Osteocyte (in vitro differentiated cells): ENCODE data around the gene ETNK2. TPM values are rescaled to one million over a fixed set of nuclear protein-coding genes. Genes with fewer than 3 reads are reported as not detected.

Source experiments
- DNase-seq: peaks from one replicate; pipeline ENCODE4 v3.0.0; 2021; ENCODE audit warnings: mixed read lengths; ENCODE audit not compliant: unreplicated experiment; ENCODE audit errors: extremely low spot score
- H3K27ac Mint-ChIP-seq: one replicate; pipeline ENCODE4 v1.8.0; 2021; ENCODE audit warnings: mild to moderate bottlenecking, mixed read lengths; ENCODE audit not compliant: unreplicated experiment
- H3K27me3 Mint-ChIP-seq: one replicate; pipeline ENCODE4 v1.8.0; 2021; ENCODE audit warnings: mixed read lengths; ENCODE audit not compliant: unreplicated experiment
- H3K36me3 Mint-ChIP-seq: one replicate; pipeline ENCODE4 v1.8.0; 2021; ENCODE audit warnings: mixed read lengths; ENCODE audit not compliant: unreplicated experiment
- H3K4me1 Mint-ChIP-seq: one replicate; pipeline ENCODE4 v1.8.0; 2021; ENCODE audit warnings: mixed read lengths; ENCODE audit not compliant: unreplicated experiment
- H3K4me3 Mint-ChIP-seq: one replicate; pipeline ENCODE4 v1.8.0; 2021; ENCODE audit warnings: mild to moderate bottlenecking, moderate library complexity, mixed read lengths; ENCODE audit not compliant: unreplicated experiment
- H3K9me3 Mint-ChIP-seq: one replicate; pipeline ENCODE4 v1.8.0; 2021; ENCODE audit warnings: mixed read lengths; ENCODE audit not compliant: unreplicated experiment
- total RNA-seq: library from RNA; stranded (reverse); gene quantifications from 2 replicates; pipeline ENCODE4 v1.2.1, GENCODE V29; 2021
- TF ChIP-seq, protein P1 (sequence below): fragments of 200-600 bp; sonication (generic); IDR thresholded peaks from 2 replicates; pipeline ENCODE4 v1.5.0; 2021; ENCODE audit warnings: antibody characterized with exemption, mild to moderate bottlenecking, moderate library complexity

The ETNK2 gene
- total RNA-seq, 1 donor from 2014 or later, result 15.4 TPM

GRCh38 chr1:204150702-204151551 lies 917 bp downstream of the ETNK2 start:
- H3K27me3 Mint-ChIP-seq, result no peaks in the 10 kb centered on the region
- TF ChIP-seq, protein P1, sequence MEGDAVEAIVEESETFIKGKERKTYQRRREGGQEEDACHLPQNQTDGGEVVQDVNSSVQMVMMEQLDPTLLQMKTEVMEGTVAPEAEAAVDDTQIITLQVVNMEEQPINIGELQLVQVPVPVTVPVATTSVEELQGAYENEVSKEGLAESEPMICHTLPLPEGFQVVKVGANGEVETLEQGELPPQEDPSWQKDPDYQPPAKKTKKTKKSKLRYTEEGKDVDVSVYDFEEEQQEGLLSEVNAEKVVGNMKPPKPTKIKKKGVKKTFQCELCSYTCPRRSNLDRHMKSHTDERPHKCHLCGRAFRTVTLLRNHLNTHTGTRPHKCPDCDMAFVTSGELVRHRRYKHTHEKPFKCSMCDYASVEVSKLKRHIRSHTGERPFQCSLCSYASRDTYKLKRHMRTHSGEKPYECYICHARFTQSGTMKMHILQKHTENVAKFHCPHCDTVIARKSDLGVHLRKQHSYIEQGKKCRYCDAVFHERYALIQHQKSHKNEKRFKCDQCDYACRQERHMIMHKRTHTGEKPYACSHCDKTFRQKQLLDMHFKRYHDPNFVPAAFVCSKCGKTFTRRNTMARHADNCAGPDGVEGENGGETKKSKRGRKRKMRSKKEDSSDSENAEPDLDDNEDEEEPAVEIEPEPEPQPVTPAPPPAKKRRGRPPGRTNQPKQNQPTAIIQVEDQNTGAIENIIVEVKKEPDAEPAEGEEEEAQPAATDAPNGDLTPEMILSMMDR, result no peak
- H3K36me3 Mint-ChIP-seq, result no peaks in the 10 kb centered on the region
- peaks cover 15% of the 10 kb centered on the region for H3K4me1 Mint-ChIP-seq
- DNase-seq, result no peak
- peak overlapping the region; percentile 44 for H3K27ac Mint-ChIP-seq
- H3K4me3 Mint-ChIP-seq, result peak overlapping the region; percentile 67
- H3K9me3 Mint-ChIP-seq, result no peaks in the 10 kb centered on the region

DNA sequence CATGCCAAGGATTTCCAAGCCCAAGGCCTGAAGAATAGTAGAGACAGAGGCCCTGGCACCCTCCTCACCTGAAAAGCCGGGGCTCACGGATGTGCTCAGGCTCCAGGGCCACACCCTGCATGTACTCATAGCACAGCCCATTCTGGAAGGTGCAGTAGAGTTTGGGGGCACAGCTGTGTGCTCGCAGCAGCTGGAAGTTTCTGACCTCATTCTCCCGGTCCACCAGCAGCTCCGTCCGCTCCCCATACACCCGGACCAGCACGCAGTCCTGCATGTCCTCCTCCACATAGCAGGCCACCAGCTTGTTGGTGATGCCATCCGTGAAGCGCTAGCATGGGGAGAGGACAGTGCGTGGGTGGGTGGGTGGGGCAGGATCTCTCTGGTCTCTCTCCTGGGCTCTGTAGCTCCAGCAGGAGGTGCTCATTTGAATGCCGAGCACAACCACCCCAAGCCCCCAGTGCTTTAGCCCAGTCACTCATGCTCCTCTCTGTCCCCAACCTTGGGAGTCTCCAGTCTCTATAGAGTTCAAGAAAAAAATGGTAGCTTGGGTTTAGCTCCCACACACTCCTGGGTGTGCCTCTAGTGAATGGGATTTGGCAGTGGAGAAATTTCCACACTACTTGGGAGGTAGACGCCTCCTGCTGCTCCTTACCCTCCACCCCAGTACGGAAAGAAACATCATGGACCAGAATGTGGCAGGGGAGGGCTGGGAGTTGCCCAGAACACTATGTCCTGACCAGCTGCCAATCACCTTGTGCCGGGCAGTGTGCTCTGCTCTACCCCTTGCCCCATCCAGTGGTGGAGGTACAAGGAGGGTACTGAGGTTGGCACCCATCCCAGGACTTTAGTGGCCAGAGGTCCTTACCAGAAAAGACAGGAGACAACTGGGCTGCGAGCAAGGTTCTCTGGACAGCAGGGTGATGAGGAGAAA lies 1.9 kb downstream of the ETNK2 start:
- TF ChIP-seq, protein P1, result no peak
- H3K4me3 Mint-ChIP-seq, result peak overlapping the region; percentile 67
- H3K36me3 Mint-ChIP-seq, result no peaks in the 10 kb centered on the region
- H3K27me3 Mint-ChIP-seq, result no peaks in the 10 kb centered on the region
- DNase-seq, result no peak
- H3K9me3 Mint-ChIP-seq, result no peaks in the 10 kb centered on the region
- H3K4me1 Mint-ChIP-seq, result peaks cover 15% of the 10 kb centered on the region
- peak overlapping the region; percentile 44 for H3K27ac Mint-ChIP-seq

DNA sequence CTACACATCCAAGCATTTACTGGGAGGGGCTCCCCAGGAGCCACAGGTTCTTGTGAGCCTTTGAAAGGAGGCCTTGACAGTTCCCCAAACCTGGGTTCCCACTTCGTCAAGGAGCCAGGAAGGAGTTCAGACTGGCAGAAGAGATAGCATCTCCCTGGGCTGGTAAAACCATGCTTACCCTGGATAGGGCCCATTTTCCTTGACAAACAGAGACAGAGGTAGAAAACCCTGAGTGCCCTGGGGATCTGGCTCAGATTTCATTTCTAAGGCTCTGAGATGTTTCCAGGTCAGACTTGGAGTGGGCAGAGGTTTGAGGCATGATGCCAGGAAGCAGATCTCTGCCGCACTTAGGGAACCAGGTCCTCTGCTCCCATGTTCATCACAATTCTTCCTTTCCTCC lies 2.7 kb downstream of the ETNK2 start:
- Mint-ChIP-seq H3K27me3 (no peaks in the 10 kb centered on the region), H3K4me3 (no peak overlapping the region), H3K9me3 (no peaks in the 10 kb centered on the region), H3K36me3 (no peaks in the 10 kb centered on the region), H3K4me1 (peaks cover 15% of the 10 kb centered on the region), H3K27ac (no peak overlapping the region)
- TF ChIP-seq, protein P1, result no peak
- no peak for DNase-seq

- Mint-ChIP-seq H3K36me3 (no peaks in the 10 kb centered on the region), H3K4me1 (peaks cover 15% of the 10 kb centered on the region), H3K4me3 (no peak overlapping the region), H3K9me3 (no peaks in the 10 kb centered on the region), H3K27ac (no peak overlapping the region), H3K27me3 (no peaks in the 10 kb centered on the region)
- TF ChIP-seq, protein P1, result no peak
- DNase-seq, result no peak
These were observed 4.1 kb downstream of the ETNK2 start for GRCh38 chr1:204147406-204148383.
